Osteocyte (in vitro differentiated cells): Measurements from ENCODE around the gene CD2. TPM values are rescaled to one million over a fixed set of nuclear protein-coding genes. Genes with fewer than 3 reads are reported as not detected.
A peak's percentile ranks its signal among the peaks of the same experiment; 100 is the strongest.

ENCODE experiments used
- DNase-seq: peaks from one replicate; pipeline ENCODE4 v3.0.0; 2021; ENCODE audit warnings: mixed read lengths; ENCODE audit not compliant: unreplicated experiment; ENCODE audit errors: extremely low spot score
- H3K27ac Mint-ChIP-seq: one replicate; pipeline ENCODE4 v1.8.0; 2021; ENCODE audit warnings: mild to moderate bottlenecking, mixed read lengths; ENCODE audit not compliant: unreplicated experiment
- H3K27me3 Mint-ChIP-seq: one replicate; pipeline ENCODE4 v1.8.0; 2021; ENCODE audit warnings: mixed read lengths; ENCODE audit not compliant: unreplicated experiment
- H3K36me3 Mint-ChIP-seq: one replicate; pipeline ENCODE4 v1.8.0; 2021; ENCODE audit warnings: mixed read lengths; ENCODE audit not compliant: unreplicated experiment
- H3K4me1 Mint-ChIP-seq: one replicate; pipeline ENCODE4 v1.8.0; 2021; ENCODE audit warnings: mixed read lengths; ENCODE audit not compliant: unreplicated experiment
- H3K4me3 Mint-ChIP-seq: one replicate; pipeline ENCODE4 v1.8.0; 2021; ENCODE audit warnings: mild to moderate bottlenecking, moderate library complexity, mixed read lengths; ENCODE audit not compliant: unreplicated experiment
- H3K9me3 Mint-ChIP-seq: one replicate; pipeline ENCODE4 v1.8.0; 2021; ENCODE audit warnings: mixed read lengths; ENCODE audit not compliant: unreplicated experiment
- total RNA-seq: library from RNA; stranded (reverse); gene quantifications from 2 replicates; pipeline ENCODE4 v1.2.1, GENCODE V29; 2021
- TF ChIP-seq, protein P1 (sequence below): fragments of 200-600 bp; sonication (generic); IDR thresholded peaks from 2 replicates; pipeline ENCODE4 v1.5.0; 2021; ENCODE audit warnings: antibody characterized with exemption, mild to moderate bottlenecking, moderate library complexity

CD2 gene
- total RNA-seq, 1 donor from 2014 or later = not detected

DNA sequence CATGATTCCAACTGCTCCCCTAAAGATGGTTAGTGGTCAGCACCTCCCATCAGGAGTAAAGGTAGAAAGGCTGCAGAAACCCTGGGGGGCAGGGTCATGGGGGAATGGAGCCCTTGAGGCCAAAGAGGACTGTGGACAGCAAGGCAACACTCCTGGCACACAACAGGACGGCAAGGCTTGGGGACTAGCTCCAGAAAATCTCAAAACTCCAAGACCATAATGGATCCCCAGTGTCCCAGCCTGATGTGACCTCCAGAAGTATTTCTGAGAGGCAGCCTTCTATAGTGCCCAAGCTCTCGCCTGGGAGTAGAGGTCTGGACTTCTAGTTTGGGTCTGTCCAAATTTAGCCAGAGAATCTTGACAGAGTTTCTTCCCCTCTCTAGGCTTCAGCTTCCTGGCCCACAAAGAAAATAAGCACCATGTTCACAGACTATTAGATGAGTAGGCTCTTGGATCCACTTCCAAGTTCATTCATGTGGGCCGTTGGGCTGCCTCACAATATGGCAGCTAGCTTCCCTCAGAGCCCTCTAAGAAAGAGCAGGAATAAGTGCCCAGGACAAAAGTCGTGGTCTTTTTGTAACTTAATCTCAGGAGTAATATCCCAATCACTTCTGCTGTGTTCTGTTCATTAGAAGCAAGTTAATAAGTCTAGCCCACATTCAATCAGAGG lies 6.9 kb downstream of the CD2 start:
- TF ChIP-seq, protein P1, sequence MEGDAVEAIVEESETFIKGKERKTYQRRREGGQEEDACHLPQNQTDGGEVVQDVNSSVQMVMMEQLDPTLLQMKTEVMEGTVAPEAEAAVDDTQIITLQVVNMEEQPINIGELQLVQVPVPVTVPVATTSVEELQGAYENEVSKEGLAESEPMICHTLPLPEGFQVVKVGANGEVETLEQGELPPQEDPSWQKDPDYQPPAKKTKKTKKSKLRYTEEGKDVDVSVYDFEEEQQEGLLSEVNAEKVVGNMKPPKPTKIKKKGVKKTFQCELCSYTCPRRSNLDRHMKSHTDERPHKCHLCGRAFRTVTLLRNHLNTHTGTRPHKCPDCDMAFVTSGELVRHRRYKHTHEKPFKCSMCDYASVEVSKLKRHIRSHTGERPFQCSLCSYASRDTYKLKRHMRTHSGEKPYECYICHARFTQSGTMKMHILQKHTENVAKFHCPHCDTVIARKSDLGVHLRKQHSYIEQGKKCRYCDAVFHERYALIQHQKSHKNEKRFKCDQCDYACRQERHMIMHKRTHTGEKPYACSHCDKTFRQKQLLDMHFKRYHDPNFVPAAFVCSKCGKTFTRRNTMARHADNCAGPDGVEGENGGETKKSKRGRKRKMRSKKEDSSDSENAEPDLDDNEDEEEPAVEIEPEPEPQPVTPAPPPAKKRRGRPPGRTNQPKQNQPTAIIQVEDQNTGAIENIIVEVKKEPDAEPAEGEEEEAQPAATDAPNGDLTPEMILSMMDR = no peak
- H3K4me3 Mint-ChIP-seq = no peak overlapping the region
- peak; percentile 74 for DNase-seq
- no peak overlapping the region for H3K27ac Mint-ChIP-seq
- H3K27me3 Mint-ChIP-seq = peaks cover 4% of the 10 kb centered on the region
- H3K4me1 Mint-ChIP-seq = peaks cover 10% of the 10 kb centered on the region
- H3K36me3 Mint-ChIP-seq = no peaks in the 10 kb centered on the region
- H3K9me3 Mint-ChIP-seq = no peaks in the 10 kb centered on the region

DNA sequence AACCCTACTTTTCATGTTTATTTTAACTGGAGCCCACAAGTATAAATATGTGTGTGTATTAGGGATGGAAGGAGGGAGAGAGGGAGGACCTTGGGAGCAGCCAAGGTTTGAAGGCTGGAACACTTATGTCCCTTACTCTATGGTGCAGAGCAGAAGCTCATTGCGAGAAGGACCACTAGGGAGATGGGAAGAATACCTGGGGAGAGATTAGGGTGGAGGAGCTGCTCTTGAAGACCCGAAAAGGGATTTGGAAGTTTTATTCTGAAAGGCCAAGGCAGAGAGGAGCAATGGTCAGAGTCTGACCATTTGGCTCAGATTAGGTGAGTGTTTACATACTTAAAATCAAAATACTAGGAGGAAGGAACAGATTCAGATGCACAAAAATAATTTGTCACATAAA lies 8.1 kb downstream of the CD2 start:
- H3K4me3 Mint-ChIP-seq = no peak overlapping the region
- H3K27ac Mint-ChIP-seq = no peak overlapping the region
- H3K4me1 Mint-ChIP-seq = peaks cover 10% of the 10 kb centered on the region
- peaks cover 4% of the 10 kb centered on the region for H3K27me3 Mint-ChIP-seq
- TF ChIP-seq, protein P1 = no peak
- H3K36me3 Mint-ChIP-seq = no peaks in the 10 kb centered on the region
- DNase-seq = no peak
- no peaks in the 10 kb centered on the region for H3K9me3 Mint-ChIP-seq

DNA sequence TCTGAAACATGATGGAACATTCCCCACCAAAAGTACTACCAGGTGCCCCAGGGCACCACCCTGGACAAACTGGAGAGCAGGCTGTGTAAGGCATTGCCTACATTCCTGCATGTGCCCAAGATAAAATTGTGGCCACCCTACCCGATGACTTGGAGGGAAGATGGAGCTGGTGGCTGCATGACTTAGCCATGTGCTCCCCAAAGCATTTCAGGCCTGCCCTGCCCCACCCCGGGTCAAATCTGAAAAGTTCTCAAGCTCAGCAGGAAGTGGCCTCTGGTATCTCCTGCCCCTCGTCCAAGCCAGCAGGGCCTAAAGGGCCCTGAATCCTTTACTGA lies 8.5 kb downstream of the CD2 start:
- no peaks in the 10 kb centered on the region for H3K9me3 Mint-ChIP-seq
- peak overlapping the region; percentile 42 for H3K27ac Mint-ChIP-seq
- no peaks in the 10 kb centered on the region for H3K36me3 Mint-ChIP-seq
- peak; percentile 68 for DNase-seq
- H3K27me3 Mint-ChIP-seq = peaks cover 4% of the 10 kb centered on the region
- TF ChIP-seq, protein P1 = no peak
- peaks cover 10% of the 10 kb centered on the region for H3K4me1 Mint-ChIP-seq
- H3K4me3 Mint-ChIP-seq = no peak overlapping the region

DNA sequence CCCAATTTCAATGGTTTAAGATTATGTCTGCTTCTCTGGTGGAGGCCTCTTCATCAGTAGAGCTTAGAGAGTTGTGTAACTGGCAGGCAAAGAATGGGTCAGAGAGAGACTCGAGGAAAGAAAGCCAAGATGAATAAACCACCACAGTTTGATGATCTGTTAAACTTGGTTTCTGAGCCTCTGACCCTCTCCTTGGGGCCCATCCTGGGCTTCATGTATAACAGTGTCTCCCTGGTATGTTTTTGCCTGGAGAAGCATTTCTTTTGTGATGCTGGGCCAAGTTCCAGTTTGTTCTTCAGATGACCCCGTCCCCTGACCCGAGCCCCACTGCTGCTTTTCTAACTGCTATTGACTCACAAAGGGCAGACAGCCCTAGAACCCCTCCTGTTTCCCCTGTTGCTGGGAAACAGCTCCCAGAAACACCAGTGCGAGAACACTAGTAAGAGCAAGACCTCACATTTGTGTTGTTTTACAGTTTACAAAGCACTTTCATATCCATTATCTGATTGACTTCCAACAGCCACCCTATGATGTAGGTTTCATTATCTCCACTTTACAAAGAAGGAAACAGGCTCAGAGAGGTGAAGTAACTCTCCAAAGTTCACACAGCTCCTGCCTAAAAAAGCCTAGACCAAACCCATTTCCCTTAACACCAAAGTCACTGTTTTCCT lies 9.0 kb downstream of the CD2 start:
- H3K4me3 Mint-ChIP-seq = no peak overlapping the region
- no peaks in the 10 kb centered on the region for H3K36me3 Mint-ChIP-seq
- H3K4me1 Mint-ChIP-seq = peaks cover 10% of the 10 kb centered on the region
- TF ChIP-seq, protein P1 = no peak
- peaks cover 4% of the 10 kb centered on the region for H3K27me3 Mint-ChIP-seq
- DNase-seq = peak; percentile 57
- H3K27ac Mint-ChIP-seq = peak overlapping the region; percentile 42
- no peaks in the 10 kb centered on the region for H3K9me3 Mint-ChIP-seq

DNA sequence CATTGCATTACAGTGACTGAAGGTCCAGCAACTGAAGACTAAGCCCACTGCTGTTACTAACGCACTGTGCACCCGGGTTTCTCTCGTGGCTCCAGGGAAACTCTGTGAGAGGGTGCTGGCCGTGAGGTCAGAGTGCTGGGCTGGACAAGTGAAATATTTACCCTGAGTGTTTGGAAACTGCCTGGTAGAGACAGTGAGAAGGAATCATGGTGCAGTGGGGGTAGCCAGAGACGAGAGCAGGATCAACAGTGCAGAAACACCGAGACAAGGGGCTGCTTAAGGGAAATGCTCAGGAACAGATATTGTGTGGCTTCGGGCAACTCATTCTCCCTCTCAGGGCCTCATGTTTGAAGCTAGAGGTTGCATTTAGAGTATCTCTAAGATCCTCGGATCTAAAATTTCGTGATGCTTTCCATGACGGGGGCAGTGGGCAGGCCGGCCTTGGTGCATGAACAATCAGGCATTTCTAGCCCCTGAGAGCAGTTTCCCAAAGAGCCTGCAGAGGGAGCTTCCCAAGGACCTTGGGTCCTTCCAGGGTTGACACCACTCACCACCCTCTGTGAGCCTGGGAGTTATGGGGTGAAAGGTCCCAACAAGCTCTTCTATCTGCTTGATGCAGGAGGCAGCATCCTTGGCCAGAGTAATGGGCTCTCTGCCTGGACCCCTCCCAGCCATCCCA lies 9.7 kb downstream of the CD2 start:
- peaks cover 10% of the 10 kb centered on the region for H3K4me1 Mint-ChIP-seq
- no peak overlapping the region for H3K4me3 Mint-ChIP-seq
- H3K36me3 Mint-ChIP-seq = no peaks in the 10 kb centered on the region
- DNase-seq = peak; percentile 44
- H3K9me3 Mint-ChIP-seq = no peaks in the 10 kb centered on the region
- TF ChIP-seq, protein P1 = peak; percentile 39
- H3K27ac Mint-ChIP-seq = peak overlapping the region; percentile 42
- H3K27me3 Mint-ChIP-seq = peaks cover 4% of the 10 kb centered on the region
